Common myeloid progenitor, CD34-positive (primary cell): Measurements from ENCODE around the gene TMEM229B. TPM values are rescaled to one million over a fixed set of nuclear protein-coding genes. Genes with fewer than 3 reads are reported as not detected.

Experiments used
- CTCF ChIA-PET: fragments of 350-600 bp; sonication (Branson Sonifier 250); formaldehyde crosslinking; loops from one replicate; lab custom pipeline; 2021; ENCODE audit warnings: antibody characterized with exemption; lab: Charles Lee
- POLR2A ChIA-PET: fragments of 350-600 bp; sonication (Branson Sonifier 250); formaldehyde crosslinking; loops from one replicate; lab custom pipeline; 2021; ENCODE audit warnings: antibody characterized with exemption; lab: Charles Lee
- DNase-seq, 3 donors: peaks; one replicate each; pipeline versions ENCODE4 v3.0.0 to v3.0.0-alpha.2; 2013
- H3K27ac ChIP-seq, 2 experiments: 1 replicate in 1 of 2; 2 replicates in 1 of 2; pipeline ENCODE4 v1.7.0; 2013; ENCODE audit warnings: inconsistent platforms in 2 of 2, low read length in 2 of 2, mild to moderate bottlenecking in 2 of 2, low read depth in 1 of 2, moderate library complexity in 1 of 2; ENCODE audit not compliant: severe bottlenecking in 2 of 2, insufficient read depth in 1 of 2, poor library complexity in 1 of 2
- H3K27me3 ChIP-seq, 5 experiments: replicated peaks in 2 of 5; 1 replicate in 3 of 5; 2 replicates in 2 of 5; pipeline versions ENCODE4 v1.6.1 to v1.7.0; 2013; ENCODE audit warnings: low read length in 4 of 5, mild to moderate bottlenecking in 2 of 5, moderate library complexity in 2 of 5, inconsistent platforms in 1 of 5; ENCODE audit not compliant: insufficient read depth in 5 of 5, control insufficient read depth in 4 of 5
- H3K36me3 ChIP-seq, 4 experiments: 1 replicate in 2 of 4; 2 replicates in 2 of 4; pipeline versions ENCODE4 v1.6.1 to v1.7.0; 2013; ENCODE audit warnings: low read length in 3 of 4, control low read depth in 1 of 4, mild to moderate bottlenecking in 1 of 4; ENCODE audit not compliant: control insufficient read depth in 4 of 4, insufficient read depth in 4 of 4
- H3K4me1 ChIP-seq, 4 experiments: 1 replicate in 3 of 4; 2 replicates in 1 of 4; pipeline versions ENCODE4 v1.6.1 to v1.7.1; 2013; ENCODE audit warnings: low read length in 3 of 4, mild to moderate bottlenecking in 3 of 4, control low read depth in 1 of 4, inconsistent platforms in 1 of 4, moderate library complexity in 1 of 4; ENCODE audit not compliant: control insufficient read depth in 4 of 4, insufficient read depth in 4 of 4; ENCODE audit errors: control extremely low read depth in 1 of 4
- H3K4me3 ChIP-seq, 7 experiments: 1 replicate in 4 of 7; 2 replicates in 3 of 7; pipeline versions ENCODE4 v1.5.1 to v1.7.0; 2013; ENCODE audit warnings: mild to moderate bottlenecking in 7 of 7, low read length in 6 of 7, moderate library complexity in 6 of 7, inconsistent platforms in 2 of 7, low read depth in 2 of 7, control low read depth in 1 of 7; ENCODE audit not compliant: insufficient read depth in 4 of 7, control insufficient read depth in 1 of 7; ENCODE audit errors: extremely low read depth in 1 of 7
- H3K9me3 ChIP-seq, 5 experiments: 1 replicate in 4 of 5; 2 replicates in 1 of 5; pipeline versions ENCODE4 v1.6.1 to v1.7.1; 2013; ENCODE audit warnings: low read length in 4 of 5, mild to moderate bottlenecking in 2 of 5, inconsistent platforms in 1 of 5, low read depth in 1 of 5, moderate library complexity in 1 of 5; ENCODE audit not compliant: control insufficient read depth in 4 of 5, insufficient read depth in 2 of 5; ENCODE audit errors: control extremely low read depth in 1 of 5
- WGBS: methylation state at CpG from one replicate; pipeline ENCODE4 v1.1.5; 2013; ENCODE audit not compliant: insufficient coverage; 5-methylcytosine and 5-hydroxymethylcytosine counted together
- polyA plus RNA-seq: library from polyadenylated mRNA; unstranded; fragments of 120-200 nt; gene quantifications from one replicate; pipeline ENCODE4 v1.2.1, GENCODE V29; 2013

The TMEM229B gene
- polyA plus RNA-seq = 9.7 TPM

GRCh38 chr14:67487937-67488893 is at the start of gene TMEM229B:
Gene TMEM229B (minus strand): TSS chr14:67488721. CDS start chr14:67473923, 14,798 bp downstream.
- H3K27me3 ChIP-seq = no peaks in the 10 kb centered on the region
- peaks cover 3 to 17% (median 6%) of the 10 kb centered on the region in 4 experiments for H3K36me3 ChIP-seq
- POLR2A ChIA-PET = interaction anchor here (1.4 kb wide), 1 partner anchor 25 kb away, joined by 3 read pairs; no protein-coding TSS in a partner anchor
- DNase-seq = peak; percentile 77 to 94 (median 92)
- H3K27ac ChIP-seq = peak within 1 kb of the TSS; percentile 74 to 91
- peaks cover 17 to 51% (median 34%) of the 10 kb centered on the region in 4 experiments for H3K4me1 ChIP-seq
- peaks cover 0 to 7% (median 5%) of the 10 kb centered on the region in 5 experiments for H3K9me3 ChIP-seq
- CTCF ChIA-PET = interaction anchor here (0.6 to 2.0 kb wide), 10 partner anchors 10 to 234 kb away, joined by 3 to 6 read pairs (median 4); no protein-coding TSS in a partner anchor
- H3K4me3 ChIP-seq = peak within 1 kb of the TSS; percentile 48 to 88 (median 65)
- WGBS = 0% methylated on average over 12 of the region's 13 CpGs

- Histone ChIP-seq H3K36me3 (no peaks in the 10 kb centered on the region), H3K4me1 (peaks cover 0 to 15% (median 13%) of the 10 kb centered on the region in 4 experiments), H3K9me3 (no peaks in the 10 kb centered on the region), H3K4me3 (no peak overlapping the region), H3K27ac (no peak overlapping the region), H3K27me3 (peaks cover 2 to 47% (median 24%) of the 10 kb centered on the region in 5 experiments)
- ChIA-PET CTCF (interaction anchor here (1.3 to 6.9 kb wide), 5 partner anchors 11 to 105 kb away, joined by 3 to 51 read pairs (median 4); no protein-coding TSS in a partner anchor), POLR2A (no interaction called here)
- no peak for DNase-seq
- WGBS = 96% methylated on average over 3 of the region's 3 CpGs
Measured at GRCh38 chr14:67537736-67538135, 49.2 kb upstream of the TMEM229B start.

GRCh38 chr14:67536087-67536486 is 47.6 kb upstream of the TMEM229B start:
- H3K4me3 ChIP-seq = no peak overlapping the region
- DNase-seq = no peak
- 96% methylated on average over 3 of the region's 4 CpGs for WGBS
- H3K27me3 ChIP-seq = peaks cover 8 to 48% (median 32%) of the 10 kb centered on the region in 5 experiments
- no peak overlapping the region for H3K27ac ChIP-seq
- H3K4me1 ChIP-seq = peaks cover 0 to 12% (median 12%) of the 10 kb centered on the region in 4 experiments
- POLR2A ChIA-PET = no interaction called here
- no peaks in the 10 kb centered on the region for H3K9me3 ChIP-seq
- CTCF ChIA-PET = interaction anchor here (1.1 to 6.9 kb wide), 3 partner anchors 9 to 58 kb away, joined by 3 to 51 read pairs (median 3); no protein-coding TSS in a partner anchor
- H3K36me3 ChIP-seq = no peaks in the 10 kb centered on the region

GRCh38 chr14:67533754-67534085 is 45.2 kb upstream of the TMEM229B start:
- CTCF ChIA-PET = interaction anchor here (1.4 to 6.9 kb wide), 5 partner anchors 7 to 105 kb away, joined by 3 to 51 read pairs (median 11); no protein-coding TSS in a partner anchor
- peak overlapping the region in 6 of 7 experiments; percentile 51 to 74 (median 64) for H3K4me3 ChIP-seq
- H3K27me3 ChIP-seq = peaks cover 10 to 68% (median 42%) of the 10 kb centered on the region in 5 experiments
- no peaks in the 10 kb centered on the region for H3K36me3 ChIP-seq
- POLR2A ChIA-PET = no interaction called here
- 49% methylated on average over 6 of the region's 6 CpGs for WGBS
- no peak for DNase-seq
- H3K9me3 ChIP-seq = no peaks in the 10 kb centered on the region
- no peak overlapping the region for H3K27ac ChIP-seq
- H3K4me1 ChIP-seq = peaks cover 0 to 12% (median 12%) of the 10 kb centered on the region in 4 experiments

GRCh38 chr14:67532998-67533753 is 44.7 kb upstream of the TMEM229B start, which contains the start of gene PLEKHH1:
Gene PLEKHH1 (plus strand): TSS chr14:67533290. CDS start chr14:67541868, 8,578 bp downstream.
- Histone ChIP-seq H3K27me3 (peaks cover 10 to 73% (median 44%) of the 10 kb centered on the region in 5 experiments), H3K9me3 (no peaks in the 10 kb centered on the region), H3K4me1 (peaks cover 0 to 12% (median 12%) of the 10 kb centered on the region in 4 experiments), H3K36me3 (no peaks in the 10 kb centered on the region), H3K27ac (no peak within 1 kb of the TSS), H3K4me3 (peak within 1 kb of the TSS; percentile 35 to 74 (median 63))
- POLR2A ChIA-PET = no interaction called here
- DNase-seq = peak; percentile 34 to 66 (median 59)
- CTCF ChIA-PET = interaction anchor here (1.4 to 3.6 kb wide), 5 partner anchors 23 to 109 kb away, joined by 3 to 14 read pairs (median 4); no protein-coding TSS in a partner anchor
- WGBS = 0% methylated on average over 48 of the region's 86 CpGs

- peaks cover 10 to 77% (median 47%) of the 10 kb centered on the region in 5 experiments for H3K27me3 ChIP-seq
Measured at GRCh38 chr14:67532606-67532997, 44.1 kb upstream of the TMEM229B start.

More at GRCh38 chr14:67532606-67532997, 44.1 kb upstream of the TMEM229B start:
- Histone ChIP-seq H3K4me1 (peaks cover 0 to 12% (median 12%) of the 10 kb centered on the region in 4 experiments), H3K36me3 (no peaks in the 10 kb centered on the region), H3K27ac (no peak overlapping the region), H3K4me3 (peak overlapping the region; percentile 17 to 74 (median 63)), H3K9me3 (no peaks in the 10 kb centered on the region)
- 26% methylated on average over 20 of the region's 23 CpGs for WGBS
- ChIA-PET POLR2A (no interaction called here), CTCF (interaction anchor here (1.4 to 3.6 kb wide), 5 partner anchors 23 to 108 kb away, joined by 3 to 14 read pairs (median 4); no protein-coding TSS in a partner anchor)
- DNase-seq = no peak
